DOHH2 (cell line): ENCODE data around the gene AMACR.

ENCODE experiments used
- H3F3A ChIP-seq: fragments of 200-600 bp; sonication (generic), shearing (Covaris generic); 2 replicates; pipeline ENCODE4 v1.6.0; 2016; ENCODE audit warnings: antibody characterized with exemption, mild to moderate bottlenecking; ENCODE audit not compliant: control insufficient read depth, insufficient read depth
- H3K27ac ChIP-seq: fragments of 200-600 bp; sonication (generic); 2 replicates; pipeline ENCODE4 v1.5.1; 2014; ENCODE audit warnings: low read depth, mild to moderate bottlenecking, low read length, moderate library complexity
- H3K27me3 ChIP-seq: fragments of 200-600 bp; sonication (generic); 2 replicates; pipeline ENCODE4 v1.6.1; 2014; ENCODE audit warnings: mild to moderate bottlenecking, low read length, mixed read lengths; ENCODE audit not compliant: control insufficient read depth
- H3K36me3 ChIP-seq: fragments of 200-600 bp; sonication (generic); 2 replicates; pipeline ENCODE4 v1.6.1; 2014; ENCODE audit warnings: mild to moderate bottlenecking, low read length, moderate library complexity, mixed read lengths; ENCODE audit not compliant: control insufficient read depth
- H3K4me1 ChIP-seq: fragments of 200-600 bp; sonication (generic); 2 replicates; pipeline ENCODE4 v1.6.1; 2014; ENCODE audit warnings: mild to moderate bottlenecking, low read length, mixed read lengths; ENCODE audit not compliant: control insufficient read depth
- H3K4me2 ChIP-seq: fragments of 200-600 bp; sonication (generic); 2 replicates; pipeline ENCODE4 v1.6.0; 2014; ENCODE audit warnings: mild to moderate bottlenecking, low read length, moderate library complexity
- H3K4me3 ChIP-seq: fragments of 200-600 bp; sonication (generic); 2 replicates; pipeline ENCODE4 v1.5.1; 2014; ENCODE audit warnings: mild to moderate bottlenecking, low read length, mixed read lengths
- H3K79me2 ChIP-seq: fragments of 200-600 bp; sonication (generic); 2 replicates; pipeline ENCODE4 v1.6.1; 2014; ENCODE audit warnings: mild to moderate bottlenecking, low read length, mixed read lengths; ENCODE audit not compliant: control insufficient read depth
- H3K9me2 ChIP-seq: fragments of 200-600 bp; sonication (generic); replicated peaks from 2 replicates; pipeline ENCODE4 v1.6.1; 2014; ENCODE audit warnings: mild to moderate bottlenecking, low read length, mixed read lengths; ENCODE audit not compliant: control insufficient read depth
- H3K9me3 ChIP-seq: fragments of 200-600 bp; sonication (generic); 2 replicates; pipeline ENCODE4 v1.6.1; 2014; ENCODE audit warnings: antibody characterized with exemption, low read length, mixed read lengths; ENCODE audit not compliant: control insufficient read depth, insufficient read depth
- H4K20me1 ChIP-seq: fragments of 200-600 bp; sonication (generic); 2 replicates; pipeline ENCODE4 v1.6.0; 2014; ENCODE audit warnings: low read depth, mild to moderate bottlenecking, antibody characterized with exemption, low read length, moderate library complexity; ENCODE audit not compliant: control insufficient read depth, insufficient read depth
- EZH2phosphoT487 ChIP-seq: fragments of 200-600 bp; sonication (generic); IDR thresholded peaks from 2 replicates; pipeline ENCODE4 v1.6.1; 2017; ENCODE audit warnings: borderline replicate concordance, mild to moderate bottlenecking, antibody characterized with exemption, low read length, moderate library complexity, mixed read lengths
- TF ChIP-seq, protein P1 (sequence below): fragments of 200-600 bp; sonication (generic); IDR thresholded peaks from one replicate; pipeline ENCODE4 v1.5.1; 2014; ENCODE audit warnings: antibody characterized with exemption, mild to moderate bottlenecking, low read depth, low read length; ENCODE audit not compliant: poor library complexity, severe bottlenecking

Gene AMACR

DNA sequence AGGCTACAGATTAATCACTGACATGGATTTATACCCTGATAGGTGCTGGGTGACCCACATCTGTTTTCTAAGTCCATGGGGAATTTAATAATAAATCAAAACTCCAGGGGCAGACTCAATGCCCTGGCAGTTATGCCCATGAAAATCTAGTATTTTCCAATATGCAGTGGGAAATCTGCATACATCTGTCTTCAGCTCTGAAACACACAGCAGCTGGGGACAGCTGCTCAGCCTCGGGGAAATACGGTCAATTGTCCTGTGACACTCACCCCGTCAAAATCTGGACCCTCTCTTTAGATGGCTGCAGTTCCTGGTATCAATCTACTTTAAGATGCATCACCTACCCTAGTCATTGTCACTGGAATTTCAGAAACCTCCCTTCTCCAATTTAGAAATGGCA lies 47.8 kb upstream of the AMACR start:
- no peaks in the 10 kb centered on the region for H3K4me1 ChIP-seq
- H4K20me1 ChIP-seq = no peaks in the 10 kb centered on the region
- TF ChIP-seq EZH2phosphoT487 = no peak
- TF ChIP-seq, protein P1, sequence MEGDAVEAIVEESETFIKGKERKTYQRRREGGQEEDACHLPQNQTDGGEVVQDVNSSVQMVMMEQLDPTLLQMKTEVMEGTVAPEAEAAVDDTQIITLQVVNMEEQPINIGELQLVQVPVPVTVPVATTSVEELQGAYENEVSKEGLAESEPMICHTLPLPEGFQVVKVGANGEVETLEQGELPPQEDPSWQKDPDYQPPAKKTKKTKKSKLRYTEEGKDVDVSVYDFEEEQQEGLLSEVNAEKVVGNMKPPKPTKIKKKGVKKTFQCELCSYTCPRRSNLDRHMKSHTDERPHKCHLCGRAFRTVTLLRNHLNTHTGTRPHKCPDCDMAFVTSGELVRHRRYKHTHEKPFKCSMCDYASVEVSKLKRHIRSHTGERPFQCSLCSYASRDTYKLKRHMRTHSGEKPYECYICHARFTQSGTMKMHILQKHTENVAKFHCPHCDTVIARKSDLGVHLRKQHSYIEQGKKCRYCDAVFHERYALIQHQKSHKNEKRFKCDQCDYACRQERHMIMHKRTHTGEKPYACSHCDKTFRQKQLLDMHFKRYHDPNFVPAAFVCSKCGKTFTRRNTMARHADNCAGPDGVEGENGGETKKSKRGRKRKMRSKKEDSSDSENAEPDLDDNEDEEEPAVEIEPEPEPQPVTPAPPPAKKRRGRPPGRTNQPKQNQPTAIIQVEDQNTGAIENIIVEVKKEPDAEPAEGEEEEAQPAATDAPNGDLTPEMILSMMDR = no peak
- H3K27ac ChIP-seq = no peak overlapping the region
- no peaks in the 10 kb centered on the region for H3K9me2 ChIP-seq
- no peaks in the 10 kb centered on the region for H3K36me3 ChIP-seq
- no peaks in the 10 kb centered on the region for H3F3A ChIP-seq
- H3K4me3 ChIP-seq = no peak overlapping the region
- no peaks in the 10 kb centered on the region for H3K79me2 ChIP-seq
- no peaks in the 10 kb centered on the region for H3K27me3 ChIP-seq
- H3K4me2 ChIP-seq = no peak overlapping the region
- no peaks in the 10 kb centered on the region for H3K9me3 ChIP-seq

DNA sequence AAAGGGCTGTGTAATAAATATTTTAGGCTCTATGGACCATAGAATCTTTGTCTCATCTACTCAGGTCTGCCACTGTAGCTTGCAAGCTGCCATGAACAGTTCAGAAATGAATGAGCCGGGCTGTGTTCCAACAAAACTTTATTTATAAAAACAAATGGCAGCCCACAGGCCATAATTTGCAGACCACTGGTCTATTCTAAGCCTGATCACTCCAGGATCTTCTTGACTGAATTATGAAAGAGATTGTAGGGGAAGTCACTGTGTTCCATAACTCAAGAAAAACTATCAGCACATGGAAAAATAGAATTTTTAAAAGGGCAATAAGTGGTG lies 46.5 kb upstream of the AMACR start:
- H3K9me3 ChIP-seq = no peaks in the 10 kb centered on the region
- no peaks in the 10 kb centered on the region for H3K36me3 ChIP-seq
- no peak overlapping the region for H3K27ac ChIP-seq
- H4K20me1 ChIP-seq = no peaks in the 10 kb centered on the region
- no peaks in the 10 kb centered on the region for H3F3A ChIP-seq
- no peak overlapping the region for H3K4me3 ChIP-seq
- H3K9me2 ChIP-seq = no peaks in the 10 kb centered on the region
- H3K4me1 ChIP-seq = no peaks in the 10 kb centered on the region
- H3K4me2 ChIP-seq = no peak overlapping the region
- no peaks in the 10 kb centered on the region for H3K79me2 ChIP-seq
- H3K27me3 ChIP-seq = no peaks in the 10 kb centered on the region
- TF ChIP-seq, protein P1 = no peak
- TF ChIP-seq EZH2phosphoT487 = no peak

DNA sequence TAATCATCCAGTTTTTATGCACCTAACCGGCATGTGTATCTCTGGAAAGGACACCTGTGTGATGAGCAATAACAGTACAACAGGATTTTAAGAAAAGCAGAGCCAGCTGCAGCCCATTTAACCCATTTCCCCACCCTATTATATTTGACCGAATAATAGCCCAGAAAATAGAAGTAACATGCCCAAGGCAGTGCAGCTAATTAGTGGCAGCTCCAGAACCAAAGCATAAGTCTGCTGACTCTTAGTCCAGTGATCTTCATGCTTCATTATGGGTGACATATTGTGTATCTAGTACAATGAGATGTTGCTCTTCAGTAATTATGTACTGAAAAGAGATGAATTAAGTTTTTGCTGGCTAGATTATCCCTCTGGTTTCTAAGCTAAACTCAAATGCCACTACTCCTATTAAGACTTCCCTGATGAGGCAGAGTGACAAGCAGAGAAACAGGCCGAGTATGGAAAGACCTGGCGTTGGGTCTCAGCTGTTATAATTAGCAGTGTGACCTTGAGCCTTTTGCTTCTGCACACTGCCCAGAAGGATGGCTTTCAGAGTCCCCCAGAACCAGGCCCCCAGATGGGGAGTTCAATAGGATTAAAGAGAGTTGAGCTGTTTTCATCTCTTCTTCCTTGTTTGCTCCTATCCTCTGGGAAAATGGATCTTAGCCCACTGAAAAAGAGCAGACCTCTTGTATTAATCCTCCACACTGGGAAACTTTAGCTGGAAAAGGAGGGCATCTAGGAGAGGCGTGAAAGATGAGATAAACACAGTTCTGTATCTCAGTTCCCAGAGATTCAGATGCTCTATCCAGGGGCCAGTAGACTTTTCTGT lies 45.9 kb upstream of the AMACR start:
- Histone ChIP-seq H3K27me3 (no peaks in the 10 kb centered on the region), H3K9me2 (no peaks in the 10 kb centered on the region), H3K4me1 (no peaks in the 10 kb centered on the region), H3K9me3 (no peaks in the 10 kb centered on the region), H3F3A (no peaks in the 10 kb centered on the region), H3K79me2 (no peaks in the 10 kb centered on the region), H3K36me3 (no peaks in the 10 kb centered on the region), H3K4me3 (no peak overlapping the region), H3K27ac (no peak overlapping the region), H4K20me1 (no peaks in the 10 kb centered on the region), H3K4me2 (no peak overlapping the region)
- TF ChIP-seq, protein P1 = no peak
- TF ChIP-seq EZH2phosphoT487 = no peak
